Astrocyte (in vitro differentiated cells and primary cell): ENCODE results near the gene SKIL. TPM values are rescaled to one million over a fixed set of nuclear protein-coding genes. Genes with fewer than 3 reads are reported as not detected.
"Not testable (repeated sequence)": the region's sequence is repeated elsewhere in the genome, so short reads cannot be mapped to it uniquely, and the experiment has no call there.

Experiments
- DNase-seq: peaks from one replicate; pipeline ENCODE4 v3.0.0-alpha.2; 2010; ENCODE audit warnings: low read depth
- FAIRE-seq: peaks from 2 replicates; lab custom pipeline; 2011; peaks lifted over from hg19 to GRCh38; lab: Jason Lieb, UNC
- H2AFZ ChIP-seq: 2 replicates; pipeline ENCODE4 v1.6.0; 2012; ENCODE audit warnings: low read depth, low read length, inconsistent platforms
- H3K27ac ChIP-seq: 2 replicates; pipeline ENCODE4 v1.5.1; 2011; ENCODE audit warnings: low read depth, low read length, inconsistent platforms
- H3K27me3 ChIP-seq: 2 replicates; pipeline ENCODE4 v1.6.0; 2011; ENCODE audit warnings: low read length, inconsistent platforms; ENCODE audit not compliant: insufficient read depth
- H3K36me3 ChIP-seq: 2 replicates; pipeline ENCODE4 v1.5.1; 2011; ENCODE audit warnings: low read length, inconsistent platforms; ENCODE audit not compliant: insufficient read depth
- H3K4me1 ChIP-seq: 2 replicates; pipeline ENCODE4 v1.5.1; 2011; ENCODE audit warnings: low read length, inconsistent platforms; ENCODE audit not compliant: insufficient read depth
- H3K4me2 ChIP-seq: 2 replicates; pipeline ENCODE4 v1.6.0; 2012; ENCODE audit warnings: low read length, inconsistent platforms
- H3K4me3 ChIP-seq: 2 replicates; pipeline ENCODE4 v1.5.1; 2011; ENCODE audit warnings: low read depth, mild to moderate bottlenecking, low read length, inconsistent platforms; ENCODE audit not compliant: insufficient read depth
- H3K79me2 ChIP-seq: 2 replicates; pipeline ENCODE4 v1.6.0; 2012; ENCODE audit warnings: mild to moderate bottlenecking, low read length, inconsistent platforms; ENCODE audit not compliant: insufficient read depth
- H3K9ac ChIP-seq: 2 replicates; pipeline ENCODE4 v1.6.0; 2012; ENCODE audit warnings: mild to moderate bottlenecking, low read length, inconsistent platforms
- H3K9me3 ChIP-seq: 2 replicates; pipeline ENCODE4 v1.5.1; 2012; ENCODE audit warnings: low read depth, mild to moderate bottlenecking, low read length, inconsistent platforms; ENCODE audit not compliant: insufficient read depth
- H4K20me1 ChIP-seq: 2 replicates; pipeline ENCODE4 v1.6.0; 2012; ENCODE audit warnings: low read length, inconsistent platforms; ENCODE audit not compliant: insufficient read depth
- H3K27ac Mint-ChIP-seq: one replicate; pipeline ENCODE4 v1.8.0; 2021; ENCODE audit warnings: mild to moderate bottlenecking, mixed read lengths; ENCODE audit not compliant: unreplicated experiment
- H3K27me3 Mint-ChIP-seq: one replicate; pipeline ENCODE4 v1.8.0; 2021; ENCODE audit warnings: low read depth, mixed read lengths; ENCODE audit not compliant: unreplicated experiment
- H3K36me3 Mint-ChIP-seq: one replicate; pipeline ENCODE4 v1.8.0; 2021; ENCODE audit warnings: low read depth, mixed read lengths; ENCODE audit not compliant: unreplicated experiment
- H3K4me1 Mint-ChIP-seq: one replicate; pipeline ENCODE4 v1.8.0; 2021; ENCODE audit warnings: low read depth, mixed read lengths; ENCODE audit not compliant: unreplicated experiment
- H3K4me3 Mint-ChIP-seq: one replicate; pipeline ENCODE4 v1.8.0; 2021; ENCODE audit warnings: mild to moderate bottlenecking, moderate library complexity, mixed read lengths; ENCODE audit not compliant: unreplicated experiment
- H3K9me3 Mint-ChIP-seq: one replicate; pipeline ENCODE4 v1.8.0; 2021; ENCODE audit warnings: mild to moderate bottlenecking, mixed read lengths; ENCODE audit not compliant: unreplicated experiment
- EZH2 ChIP-seq: IDR thresholded peaks from 2 replicates; pipeline ENCODE4 v1.6.1; 2012; ENCODE audit warnings: mild to moderate bottlenecking, low read length, inconsistent platforms; ENCODE audit not compliant: insufficient read depth
- total RNA-seq: library from RNA; stranded (reverse); gene quantifications from 2 replicates; pipeline ENCODE4 v1.2.1, GENCODE V29; 2021
- TF ChIP-seq, protein P1 (sequence below): IDR thresholded peaks from 2 replicates; pipeline ENCODE4 v1.5.1; 2011; ENCODE audit warnings: low read depth, mild to moderate bottlenecking, inconsistent platforms, low read length, moderate library complexity; ENCODE audit not compliant: insufficient read depth

The SKIL gene
- total RNA-seq, 1 donor from 2014 or later, result 156 TPM

DNA sequence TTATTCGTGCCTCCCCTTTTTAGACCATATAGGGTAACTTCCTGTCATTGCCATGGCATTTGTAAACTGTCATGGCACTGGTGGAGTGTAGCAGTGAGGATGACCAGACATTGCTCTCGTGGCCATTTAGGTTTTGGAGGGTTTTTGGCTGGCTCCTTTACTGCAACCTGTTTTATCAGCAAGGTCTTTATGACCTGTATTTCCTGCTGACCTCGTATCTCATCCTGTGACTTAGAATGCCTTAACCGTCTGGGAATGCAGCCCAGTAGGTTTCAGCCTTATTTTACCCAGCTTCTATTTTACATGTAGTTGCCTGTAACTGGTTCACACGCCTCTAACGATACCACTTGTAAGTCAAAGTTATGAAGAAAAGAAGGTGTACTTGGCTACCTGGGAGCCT lies 13.7 kb upstream of the SKIL start:
- H3K9me3 Mint-ChIP-seq, H3K27ac ChIP-seq, H3K27me3 Mint-ChIP-seq, H2AFZ ChIP-seq, H3K27me3 ChIP-seq, H3K4me2 ChIP-seq, H3K9me3 ChIP-seq, H3K4me3 Mint-ChIP-seq, H3K36me3 Mint-ChIP-seq, H3K4me3 ChIP-seq, FAIRE-seq, H3K36me3 ChIP-seq, H3K4me1 ChIP-seq, H3K9ac ChIP-seq, DNase-seq, H4K20me1 ChIP-seq, H3K79me2 ChIP-seq: not testable (repeated sequence)
- Mint-ChIP-seq H3K4me1 (peaks cover 15% of the 10 kb centered on the region), H3K27ac (peak overlapping the region; percentile 94)

DNA sequence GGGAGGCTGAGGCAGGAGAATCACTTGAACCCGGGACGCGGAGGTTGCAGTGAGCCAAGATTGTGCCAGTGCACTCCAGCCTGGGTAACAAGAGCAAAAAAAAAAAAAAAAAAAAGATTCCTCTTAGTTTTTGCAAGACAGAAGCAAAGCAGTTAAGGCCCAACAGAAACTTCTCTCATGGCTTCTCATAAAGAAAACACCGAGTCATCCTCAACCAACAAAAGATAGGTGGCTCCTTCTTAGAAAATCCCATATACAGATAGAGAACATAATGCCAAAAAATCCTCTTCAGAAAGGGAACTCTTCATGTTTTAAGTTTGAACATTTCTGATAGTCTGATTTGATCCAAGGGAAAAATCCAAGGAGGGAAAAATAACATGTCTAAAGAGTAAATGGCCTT lies 12.5 kb upstream of the SKIL start:
- H3K27ac ChIP-seq, result no peak overlapping the region
- Mint-ChIP-seq H3K27me3 (peaks cover 2% of the 10 kb centered on the region), H3K9me3 (no peaks in the 10 kb centered on the region), H3K27ac (peak overlapping the region; percentile 94), H3K36me3 (no peaks in the 10 kb centered on the region), H3K4me3 (no peak overlapping the region), H3K4me1 (peaks cover 15% of the 10 kb centered on the region)
- FAIRE-seq (no peak), DNase-seq (no peak)
- H3K36me3 ChIP-seq, result no peaks in the 10 kb centered on the region
- no peaks in the 10 kb centered on the region for H3K27me3 ChIP-seq
- H3K4me2 ChIP-seq, result no peak overlapping the region
- TF ChIP-seq, protein P1, sequence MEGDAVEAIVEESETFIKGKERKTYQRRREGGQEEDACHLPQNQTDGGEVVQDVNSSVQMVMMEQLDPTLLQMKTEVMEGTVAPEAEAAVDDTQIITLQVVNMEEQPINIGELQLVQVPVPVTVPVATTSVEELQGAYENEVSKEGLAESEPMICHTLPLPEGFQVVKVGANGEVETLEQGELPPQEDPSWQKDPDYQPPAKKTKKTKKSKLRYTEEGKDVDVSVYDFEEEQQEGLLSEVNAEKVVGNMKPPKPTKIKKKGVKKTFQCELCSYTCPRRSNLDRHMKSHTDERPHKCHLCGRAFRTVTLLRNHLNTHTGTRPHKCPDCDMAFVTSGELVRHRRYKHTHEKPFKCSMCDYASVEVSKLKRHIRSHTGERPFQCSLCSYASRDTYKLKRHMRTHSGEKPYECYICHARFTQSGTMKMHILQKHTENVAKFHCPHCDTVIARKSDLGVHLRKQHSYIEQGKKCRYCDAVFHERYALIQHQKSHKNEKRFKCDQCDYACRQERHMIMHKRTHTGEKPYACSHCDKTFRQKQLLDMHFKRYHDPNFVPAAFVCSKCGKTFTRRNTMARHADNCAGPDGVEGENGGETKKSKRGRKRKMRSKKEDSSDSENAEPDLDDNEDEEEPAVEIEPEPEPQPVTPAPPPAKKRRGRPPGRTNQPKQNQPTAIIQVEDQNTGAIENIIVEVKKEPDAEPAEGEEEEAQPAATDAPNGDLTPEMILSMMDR, result no peak
- TF ChIP-seq EZH2, result no peak
- no peak overlapping the region for H3K9ac ChIP-seq
- no peaks in the 10 kb centered on the region for H3K4me1 ChIP-seq
- H3K9me3 ChIP-seq, result no peaks in the 10 kb centered on the region
- no peaks in the 10 kb centered on the region for H3K79me2 ChIP-seq
- H4K20me1 ChIP-seq, result no peaks in the 10 kb centered on the region
- H2AFZ ChIP-seq, result peak overlapping the region; percentile 34
- no peak overlapping the region for H3K4me3 ChIP-seq

DNA sequence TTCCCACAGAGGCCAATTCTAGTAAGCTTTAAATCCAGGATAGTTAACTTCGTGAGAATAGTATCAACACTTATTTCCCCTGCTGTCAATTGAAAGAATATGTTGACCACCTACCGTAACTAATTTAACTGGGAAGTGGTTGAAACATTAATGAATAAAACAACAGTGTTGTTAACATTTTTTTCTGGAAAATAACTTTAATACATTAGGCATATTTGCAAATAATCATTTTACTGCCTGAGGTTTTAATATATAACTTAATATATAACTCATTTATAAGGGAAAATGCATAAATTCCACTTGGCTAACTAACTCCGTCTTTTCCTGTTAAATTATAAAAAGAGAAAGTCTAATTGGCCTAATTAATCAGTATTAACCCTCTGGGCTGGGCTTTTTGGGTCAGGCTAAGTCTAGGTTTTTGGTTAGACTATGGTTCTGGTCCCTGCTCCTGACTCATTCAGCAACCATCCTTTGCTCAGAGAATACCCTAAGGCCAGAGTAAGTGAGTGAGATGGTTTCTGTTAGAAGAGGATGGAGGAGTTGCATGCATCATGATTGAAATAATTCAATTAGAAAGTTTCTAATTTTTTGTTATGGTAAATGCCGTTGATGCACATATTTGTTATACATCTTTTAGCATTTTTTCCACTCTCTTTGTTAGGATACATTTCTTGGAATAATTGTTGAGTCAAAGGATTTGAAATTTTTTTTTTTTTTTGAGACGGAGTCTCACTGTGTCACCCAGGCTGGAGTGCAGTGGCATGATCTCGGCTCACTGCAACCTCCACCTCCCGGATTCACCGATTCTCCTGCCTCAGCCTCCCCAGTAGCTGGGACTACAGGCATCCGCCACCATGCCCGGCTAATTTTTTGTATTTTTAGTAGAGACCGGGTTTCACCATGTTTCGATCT lies 10.8 kb upstream of the SKIL start:
- Mint-ChIP-seq H3K27ac (peak overlapping the region; percentile 47), H3K4me1 (peaks cover 15% of the 10 kb centered on the region), H3K36me3 (no peaks in the 10 kb centered on the region), H3K27me3 (peaks cover 4% of the 10 kb centered on the region), H3K4me3 (no peak overlapping the region), H3K9me3 (no peaks in the 10 kb centered on the region)
- Histone ChIP-seq H3K79me2 (no peaks in the 10 kb centered on the region), H4K20me1 (no peaks in the 10 kb centered on the region), H3K4me1 (no peaks in the 10 kb centered on the region), H3K9ac (no peak overlapping the region), H3K36me3 (no peaks in the 10 kb centered on the region), H3K4me2 (no peak overlapping the region), H3K9me3 (no peaks in the 10 kb centered on the region), H2AFZ (no peak overlapping the region), H3K27ac (no peak overlapping the region), H3K27me3 (no peaks in the 10 kb centered on the region), H3K4me3 (no peak overlapping the region)
- FAIRE-seq (no peak), DNase-seq (no peak)
- TF ChIP-seq, protein P1, result no peak
- TF ChIP-seq EZH2, result no peak
